Activated T-cell treated with anti-CD3 and anti-CD28 coated beads, Interleukin-2, amount 50 U/mL, for 48 hours (primary cell): ENCODE results near the gene GNAS.

Source experiments
- DNase-seq, 2 experiments: peaks; one replicate each; pipeline ENCODE4 v3.0.0-alpha.2; 2020

GNAS gene

DNA sequence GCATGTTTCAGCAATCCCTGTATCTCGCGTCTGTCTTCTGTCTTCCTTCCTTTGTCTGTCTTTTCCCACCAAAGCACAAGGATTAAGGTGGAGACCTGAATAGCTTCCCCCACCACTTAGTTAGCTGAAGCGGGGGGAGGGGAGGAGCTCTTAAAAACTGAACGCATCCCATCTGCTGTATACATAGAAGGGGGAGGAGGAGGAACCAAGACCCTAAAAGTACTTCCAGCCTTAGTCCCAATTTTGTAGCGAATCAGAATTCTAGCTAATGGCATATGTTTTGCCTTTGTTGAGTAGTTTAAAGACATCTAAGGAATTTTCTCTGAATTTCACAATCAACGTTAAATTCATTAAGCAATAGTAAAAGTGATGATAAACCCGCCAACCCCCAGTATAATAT, 47.9 kb downstream of the GNAS start:
- DNase-seq = no peak

DNA sequence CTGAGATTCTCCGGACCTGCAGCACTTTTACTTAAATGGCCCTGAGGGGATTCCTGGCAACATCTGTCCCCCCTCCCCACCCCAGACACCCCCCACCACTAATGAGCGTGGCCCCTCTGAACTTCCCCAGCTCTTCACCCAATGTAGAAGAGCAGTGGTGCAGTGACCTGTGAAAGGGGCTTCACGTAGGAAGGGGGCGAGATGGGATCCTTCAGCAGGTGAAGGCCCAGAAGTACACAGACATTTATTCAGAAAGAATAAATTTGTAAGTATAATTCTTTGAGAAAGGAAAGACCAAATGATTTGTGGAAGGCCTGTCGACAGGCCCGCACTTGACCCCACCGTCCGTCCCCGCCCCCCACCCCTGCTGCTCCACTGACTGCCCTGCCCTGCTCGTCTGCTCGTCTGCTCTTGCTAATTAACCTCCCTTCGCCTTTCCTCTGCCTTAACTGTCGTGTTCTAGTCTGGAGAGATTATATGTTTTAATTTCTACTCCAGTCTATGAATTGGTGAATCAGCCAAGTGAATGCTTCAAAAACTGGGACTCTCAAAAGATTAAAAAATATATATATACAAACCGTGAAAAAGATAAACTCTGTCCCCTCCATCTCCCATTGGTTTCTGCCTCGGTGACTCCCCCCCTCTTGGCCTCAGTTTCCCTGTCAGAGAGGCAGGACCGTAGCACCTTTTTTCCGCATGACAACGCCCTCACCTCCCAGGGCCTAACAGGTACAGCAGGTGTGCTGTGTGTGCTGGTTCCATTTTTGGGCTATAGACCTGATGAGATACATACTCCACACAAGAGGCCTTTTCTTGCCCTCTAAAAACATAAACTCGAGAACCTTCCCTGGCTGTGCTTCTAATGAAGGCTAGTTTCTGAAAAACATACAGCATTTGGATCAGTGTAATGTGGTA, 49.2 kb downstream of the GNAS start:
- DNase-seq = no peak

GRCh38 chr20:58903614-58904013, 51.1 kb downstream of the GNAS start:
- DNase-seq = no peak

DNA sequence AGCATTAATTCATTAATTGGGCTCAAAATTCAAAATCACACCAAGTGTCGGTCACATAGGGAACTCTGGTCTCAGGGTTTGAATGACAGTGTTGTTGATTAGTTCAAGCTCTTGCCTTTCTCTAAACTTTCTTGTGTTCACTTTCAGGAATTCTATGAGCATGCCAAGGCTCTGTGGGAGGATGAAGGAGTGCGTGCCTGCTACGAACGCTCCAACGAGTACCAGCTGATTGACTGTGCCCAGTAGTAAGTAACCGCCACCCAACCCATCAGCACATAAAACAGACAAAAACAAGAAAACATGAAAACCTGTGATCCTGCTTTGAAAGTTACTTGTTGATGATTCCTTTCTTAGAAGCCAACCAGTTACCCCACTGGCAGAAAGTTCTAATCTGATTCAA, 52.7 kb downstream of the GNAS start:
- no peak for DNase-seq

- DNase-seq = no peak
Observed at GRCh38 chr20:58906111-58906510, 53.6 kb downstream of the GNAS start.

- no peak for DNase-seq
Observed at GRCh38 chr20:58906894-58907293, 54.4 kb downstream of the GNAS start.

DNA sequence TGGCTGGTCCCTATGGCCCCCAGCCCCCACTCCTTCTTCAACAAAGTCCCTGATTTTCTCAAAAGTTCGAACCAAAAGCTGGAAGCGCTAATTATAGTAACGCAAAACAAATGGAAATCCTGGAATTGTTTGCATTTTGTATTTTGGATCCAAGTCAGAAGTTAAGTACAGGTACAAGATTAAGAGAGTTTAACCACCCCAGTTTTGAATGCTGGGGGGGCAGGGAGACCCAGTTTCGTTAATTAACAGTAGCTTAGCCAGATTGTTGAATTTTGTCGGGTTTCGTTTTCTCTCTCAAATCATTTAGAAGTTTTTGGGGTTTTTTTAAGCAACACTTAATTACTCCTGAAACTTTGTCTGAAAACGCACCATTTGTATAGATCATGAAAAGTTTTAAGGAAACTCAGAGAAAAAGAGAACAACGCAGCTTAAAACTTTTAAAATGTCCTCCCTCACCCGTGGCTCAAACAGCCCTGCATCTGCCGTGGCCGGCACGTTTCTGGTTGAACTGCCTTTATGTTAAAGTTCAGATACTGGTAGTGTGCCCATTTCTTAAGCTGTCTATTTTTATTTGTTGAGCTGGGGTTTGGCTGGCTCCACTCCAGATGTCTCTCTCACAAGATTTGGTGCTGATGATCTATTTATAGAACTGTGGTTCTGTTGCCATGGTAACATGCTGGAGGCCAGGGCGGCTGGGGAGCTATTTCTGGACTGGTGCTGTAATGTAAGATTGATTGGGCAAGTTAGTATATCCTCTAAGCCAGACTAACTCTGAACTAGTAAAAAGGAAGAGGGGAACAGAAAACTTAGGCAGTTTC, 55.0 kb downstream of the GNAS start:
- peak; percentile 50 to 56 for DNase-seq

DNA sequence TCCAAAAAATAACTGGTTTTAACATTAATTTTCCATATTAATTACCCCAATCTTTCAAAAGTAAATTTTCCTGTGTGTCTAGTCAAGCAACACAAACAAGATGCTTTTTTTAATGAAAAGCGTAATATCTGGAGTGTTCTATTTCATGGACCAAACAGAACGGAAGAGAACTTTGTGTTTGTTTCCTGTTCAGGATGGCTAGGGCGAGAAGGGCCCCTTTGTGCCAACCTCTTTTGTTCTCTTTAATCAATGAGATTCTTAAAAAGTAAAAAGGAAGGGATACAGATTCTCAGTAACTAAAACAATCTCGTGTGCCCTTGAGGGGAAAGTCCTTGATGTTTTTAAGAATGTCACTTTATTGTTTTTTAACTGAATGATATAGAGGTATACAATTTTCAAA, 55.7 kb downstream of the GNAS start:
- DNase-seq = no peak

- DNase-seq = no peak
Observed at GRCh38 chr20:58908941-58909340, 56.4 kb downstream of the GNAS start.

- no peak for DNase-seq
Observed at GRCh38 chr20:58909585-58909984, 57.1 kb downstream of the GNAS start.

- no peak for DNase-seq
Observed at GRCh38 chr20:58910473-58910872, 58.0 kb downstream of the GNAS start.

DNA sequence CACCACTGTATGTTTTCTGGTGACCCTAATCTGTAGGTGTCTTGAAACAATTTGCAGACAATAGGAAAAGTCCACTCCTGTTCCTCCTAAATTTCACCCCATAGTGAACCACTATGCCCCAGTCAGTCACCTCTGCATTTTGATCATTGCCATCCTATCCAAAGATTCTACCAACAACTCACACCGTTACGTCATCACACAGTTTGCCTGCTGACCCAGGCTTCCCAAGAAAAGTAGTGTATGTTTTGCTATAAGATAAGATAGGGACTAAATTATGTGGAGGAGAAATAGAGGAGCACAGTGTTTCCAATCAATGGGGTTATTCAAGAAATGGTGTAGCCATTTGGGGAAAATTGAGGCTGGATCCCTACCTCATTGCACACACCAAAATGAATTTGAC, 58.8 kb downstream of the GNAS start:
- DNase-seq = no peak

DNA sequence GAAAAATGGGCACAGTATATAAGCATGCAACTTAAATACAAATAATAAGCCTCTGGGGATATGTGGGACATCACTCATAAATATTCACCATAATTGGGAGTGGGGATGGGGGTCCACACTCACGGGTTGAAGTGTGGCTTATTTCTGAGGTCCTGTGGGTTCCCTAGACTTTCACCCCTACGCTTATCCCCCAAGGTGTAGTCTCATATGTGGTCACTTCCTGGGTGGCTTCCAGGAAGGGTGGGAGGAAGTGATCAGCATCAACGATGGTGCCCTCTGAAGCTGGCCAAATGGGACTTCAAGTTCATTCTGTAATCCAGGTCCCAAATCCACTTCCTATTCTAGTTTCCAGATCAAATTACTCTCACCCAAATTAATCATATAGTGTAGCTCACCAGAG, 59.5 kb downstream of the GNAS start:
- no peak for DNase-seq

GRCh38 chr20:58913079-58913478, 60.6 kb downstream of the GNAS start:
- DNase-seq = no peak

DNA sequence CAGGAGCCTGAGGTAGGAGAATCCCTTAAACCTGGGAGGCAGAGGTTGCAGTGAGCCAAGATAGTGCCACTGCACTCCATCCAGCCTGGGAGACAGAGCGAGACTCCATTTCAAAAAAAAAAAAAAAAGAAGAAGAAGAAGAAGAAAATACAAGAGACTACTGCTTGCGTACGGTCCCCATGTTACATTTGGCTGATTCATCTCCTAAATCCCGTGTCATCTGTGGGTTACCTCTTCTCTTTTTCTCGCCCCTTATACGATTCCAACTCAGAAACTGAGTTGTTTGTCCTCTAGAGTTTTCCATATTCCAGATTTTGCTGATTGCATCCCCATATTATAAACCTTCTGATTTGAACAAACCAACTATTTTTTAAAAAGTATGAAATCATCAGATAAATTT, 66.1 kb downstream of the GNAS start:
- DNase-seq = no peak

DNA sequence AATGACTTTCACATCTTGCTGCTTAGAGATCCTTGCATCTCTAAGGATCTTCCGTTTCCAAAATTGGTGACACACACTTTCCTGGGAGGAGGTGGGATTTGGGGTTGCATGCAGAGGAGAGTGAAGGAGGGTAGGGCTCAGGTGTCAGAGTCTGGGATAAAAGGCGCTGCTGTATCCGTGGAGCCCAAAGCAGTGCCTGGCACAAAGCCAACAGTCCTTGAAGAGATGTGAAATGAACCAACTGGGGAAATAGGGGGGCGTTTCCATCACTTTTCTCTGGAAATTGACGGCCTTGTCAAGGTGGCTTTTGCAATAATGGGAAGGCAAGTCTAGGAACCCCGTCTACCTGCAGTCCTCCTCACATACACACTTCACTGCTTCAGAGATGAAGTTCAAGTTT, 69.0 kb downstream of the GNAS start:
- DNase-seq = no peak

GRCh38 chr20:58922036-58922435, 69.5 kb downstream of the GNAS start:
- no peak for DNase-seq

GRCh38 chr20:58923117-58923712, 70.7 kb downstream of the GNAS start:
- no peak for DNase-seq

- DNase-seq = no peak
Observed at GRCh38 chr20:58926802-58927489, 74.4 kb downstream of the GNAS start.

DNA sequence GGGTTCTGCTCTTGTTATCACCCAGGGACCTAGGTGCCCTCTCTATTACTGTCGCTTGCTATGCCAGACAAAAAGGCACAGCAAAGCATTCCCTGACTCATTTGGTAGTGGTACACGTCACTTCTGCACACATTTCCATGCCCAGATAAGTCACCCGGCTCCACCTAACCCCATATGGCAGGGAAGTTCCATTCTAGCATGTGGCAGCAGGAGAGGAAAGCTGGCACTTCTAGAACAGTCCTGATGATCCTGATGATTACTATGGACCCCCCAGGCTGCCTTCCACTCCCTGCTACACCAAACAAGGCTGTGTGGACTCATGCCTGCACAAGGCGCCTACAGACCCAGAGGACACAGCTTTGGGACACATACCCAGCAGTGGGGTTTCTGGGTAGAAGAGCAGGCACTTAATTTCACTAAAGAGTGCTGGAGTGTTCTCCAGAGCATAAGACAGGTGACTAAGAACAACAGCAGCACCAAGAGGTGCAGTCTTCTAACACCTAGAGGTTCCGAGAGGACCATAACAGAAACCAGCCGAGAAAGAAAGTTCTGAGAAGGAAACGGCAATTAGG, 75.1 kb downstream of the GNAS start:
- DNase-seq = no peak

- no peak for DNase-seq
Observed at GRCh38 chr20:58930496-58930895, 78.0 kb downstream of the GNAS start.

GRCh38 chr20:58932170-58932569, 79.7 kb downstream of the GNAS start:
- no peak for DNase-seq

GRCh38 chr20:58938078-58938477, 85.6 kb downstream of the GNAS start:
- no peak for DNase-seq
